ENCODE data around the gene SIRPD.
"Not testable (repeated sequence)": the region's sequence is repeated elsewhere in the genome, so short reads cannot be mapped to it uniquely, and the experiment has no call there.

SIRPD gene

GRCh38 chr20:1537731-1538058, 19.8 kb downstream of the SIRPD start:
- no peak for DNase-seq (ENCODE audit: low read depth, low spot score)

- DNase-seq (ENCODE audit: low read depth, low spot score), result no peak
Observed at GRCh38 chr20:1536893-1537730, 20.4 kb downstream of the SIRPD start.

- no peak for DNase-seq (ENCODE audit: low read depth, low spot score)
Observed at GRCh38 chr20:1535420-1536175, 21.9 kb downstream of the SIRPD start.

DNA sequence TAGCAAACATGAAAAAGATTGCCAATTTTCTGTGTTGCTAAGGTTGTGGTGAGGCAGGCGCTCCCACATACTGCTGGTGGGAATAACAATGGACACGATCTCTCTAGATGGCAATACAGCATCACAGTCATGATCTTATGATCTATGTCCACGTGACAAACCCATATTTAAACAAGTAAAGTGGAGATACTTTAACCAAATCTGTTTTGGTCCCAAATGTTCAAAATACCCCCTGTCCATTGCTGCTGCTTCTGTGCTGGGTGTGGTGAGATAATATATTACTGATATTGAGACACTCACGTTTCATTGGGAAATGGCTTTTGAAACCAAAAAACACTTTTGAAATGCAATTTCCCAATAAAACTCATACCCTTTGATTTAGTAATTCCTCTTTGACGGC, 23.0 kb downstream of the SIRPD start:
- no peak for DNase-seq (ENCODE audit: low read depth, low spot score)

GRCh38 chr20:1533059-1533458, 24.4 kb downstream of the SIRPD start:
- DNase-seq (ENCODE audit: low read depth, low spot score), result peak; percentile 12

GRCh38 chr20:1528811-1529210, 28.7 kb downstream of the SIRPD start:
- DNase-seq (ENCODE audit: low read depth, low spot score), result no peak

DNA sequence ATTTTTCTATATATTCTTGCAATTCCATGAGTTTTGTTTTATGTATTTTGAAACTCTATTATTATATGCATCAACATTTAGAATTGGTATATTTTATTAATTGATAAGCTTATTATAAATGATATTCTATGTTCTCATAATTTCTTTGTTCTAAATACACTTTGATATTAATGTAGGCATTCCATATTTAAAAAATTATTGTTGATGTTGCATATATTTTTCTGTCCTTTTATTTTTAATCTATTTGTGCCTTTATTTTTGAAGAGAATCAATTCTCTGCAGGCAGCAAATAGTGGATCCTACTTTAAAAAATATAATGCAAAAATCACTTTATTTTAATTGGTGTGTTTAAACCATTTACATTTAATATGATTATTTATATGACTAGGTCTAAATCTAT, 29.6 kb downstream of the SIRPD start:
- DNase-seq (ENCODE audit: low read depth, low spot score), result no peak

GRCh38 chr20:1526896-1527295, 30.6 kb downstream of the SIRPD start:
- DNase-seq (ENCODE audit: low read depth, low spot score), result no peak

- no peak for DNase-seq (ENCODE audit: low read depth, low spot score)
Observed at GRCh38 chr20:1526310-1526709, 31.2 kb downstream of the SIRPD start.

DNA sequence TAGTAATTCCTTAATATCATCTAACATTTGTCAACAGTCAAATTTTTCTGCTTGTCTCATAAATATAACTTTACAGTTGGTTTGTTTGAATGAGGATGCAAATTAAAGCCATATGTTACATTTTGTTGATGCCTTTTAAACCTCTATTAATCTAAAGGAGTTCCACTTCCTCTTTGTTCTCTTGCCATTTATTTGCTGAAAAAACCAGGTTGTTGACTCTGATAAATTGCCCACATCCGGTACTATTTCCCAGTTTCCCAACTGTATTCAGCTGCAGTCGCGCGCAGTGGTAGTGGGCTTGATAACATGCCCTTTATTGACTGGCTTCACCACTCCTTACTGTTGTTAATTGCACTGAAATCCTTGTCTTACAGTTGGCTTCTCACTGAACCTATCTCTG, 33.5 kb downstream of the SIRPD start:
- DNase-seq (ENCODE audit: low read depth, low spot score), result no peak

DNA sequence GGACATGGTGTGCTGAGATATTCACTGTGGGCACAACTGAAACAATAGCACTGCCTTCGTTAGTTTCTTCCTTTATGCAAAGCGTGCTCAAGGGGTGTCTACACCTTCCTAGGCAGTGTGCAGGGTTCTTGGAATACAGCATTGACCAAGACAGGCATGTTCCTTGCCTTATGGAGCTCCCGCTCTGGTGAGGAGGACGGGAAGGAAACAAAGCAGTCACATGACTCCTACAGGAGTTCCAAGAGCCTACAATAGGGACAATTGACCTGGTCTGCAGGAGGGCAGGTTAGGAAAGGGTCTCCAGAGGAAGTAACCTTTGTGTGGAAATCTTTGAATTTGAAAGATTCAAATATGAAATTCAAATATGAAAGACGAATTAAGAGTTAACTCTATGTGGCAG, 40.5 kb downstream of the SIRPD start:
- DNase-seq (ENCODE audit: low read depth, low spot score), result no peak

GRCh38 chr20:1513801-1514200, 43.7 kb downstream of the SIRPD start:
- DNase-seq (ENCODE audit: low read depth, low spot score), result no peak

DNA sequence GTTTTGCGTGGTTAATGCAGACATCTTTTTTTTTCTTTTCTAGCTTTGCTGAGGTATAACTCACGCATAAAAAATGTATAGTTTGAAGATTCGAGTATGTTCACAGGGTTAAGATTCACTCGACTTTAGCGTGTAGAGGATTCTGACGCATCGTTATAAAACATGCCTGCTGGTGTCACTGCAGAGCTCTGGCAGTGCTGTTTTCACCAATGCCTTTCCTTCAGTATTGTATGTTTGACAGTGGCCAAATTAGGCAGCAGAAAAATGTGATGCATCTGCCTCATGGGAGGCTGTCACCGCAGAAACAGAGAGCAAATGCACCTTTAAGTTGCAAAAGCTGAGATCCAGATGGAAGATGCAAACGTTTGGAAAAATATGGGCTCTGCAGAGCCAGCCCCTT, 48.3 kb downstream of the SIRPD start:
- DNase-seq (ENCODE audit: low read depth, low spot score), result no peak

GRCh38 chr20:1508574-1508973, 48.9 kb downstream of the SIRPD start:
- no peak for DNase-seq (ENCODE audit: low read depth, low spot score)

DNA sequence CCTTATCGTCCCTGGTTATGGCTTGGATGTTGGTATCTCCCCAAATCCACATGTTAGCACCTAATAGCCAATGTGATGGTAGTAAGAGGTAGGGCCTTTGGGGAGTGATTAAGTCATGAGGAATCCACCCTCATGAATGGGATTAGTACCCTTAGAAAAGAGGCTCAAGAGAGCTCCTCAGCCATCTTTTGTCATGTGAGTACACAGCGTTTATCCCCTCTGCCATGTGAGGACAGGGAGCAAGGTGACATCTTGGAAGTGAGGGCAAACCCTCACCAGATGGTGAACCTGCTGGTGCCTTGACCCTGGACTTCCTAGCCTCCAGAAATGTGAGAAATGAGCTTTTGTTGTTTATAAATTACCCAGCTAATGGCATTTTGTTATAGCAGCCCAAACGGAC, 50.2 kb downstream of the SIRPD start:
- no peak for DNase-seq (ENCODE audit: low read depth, low spot score)

- DNase-seq (ENCODE audit: low read depth, low spot score), result no peak
Observed at GRCh38 chr20:1505871-1506270, 51.6 kb downstream of the SIRPD start.

DNA sequence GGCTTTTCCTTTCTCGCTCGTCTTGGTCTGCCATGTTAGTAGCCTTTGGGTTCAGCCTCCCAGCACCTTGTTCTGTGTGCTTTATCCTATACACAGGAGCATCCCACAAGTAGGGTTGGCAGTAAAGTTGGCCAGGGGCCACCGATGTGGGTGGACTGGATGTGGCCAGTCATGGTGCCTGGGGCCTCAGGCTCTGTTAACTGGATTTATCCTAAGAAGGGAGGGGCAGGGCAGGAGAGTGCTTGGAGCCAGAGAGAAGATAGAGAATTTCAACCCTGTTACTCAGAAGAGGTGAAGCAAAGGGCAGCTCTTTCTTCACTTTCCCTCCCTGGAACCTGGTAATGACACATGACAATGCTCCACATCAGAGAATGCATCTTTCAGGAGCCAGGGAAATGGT, 52.1 kb downstream of the SIRPD start:
- no peak for DNase-seq (ENCODE audit: low read depth, low spot score)

GRCh38 chr20:1503564-1504227, 53.8 kb downstream of the SIRPD start:
- DNase-seq (ENCODE audit: low read depth, low spot score), result peak; percentile 89

DNA sequence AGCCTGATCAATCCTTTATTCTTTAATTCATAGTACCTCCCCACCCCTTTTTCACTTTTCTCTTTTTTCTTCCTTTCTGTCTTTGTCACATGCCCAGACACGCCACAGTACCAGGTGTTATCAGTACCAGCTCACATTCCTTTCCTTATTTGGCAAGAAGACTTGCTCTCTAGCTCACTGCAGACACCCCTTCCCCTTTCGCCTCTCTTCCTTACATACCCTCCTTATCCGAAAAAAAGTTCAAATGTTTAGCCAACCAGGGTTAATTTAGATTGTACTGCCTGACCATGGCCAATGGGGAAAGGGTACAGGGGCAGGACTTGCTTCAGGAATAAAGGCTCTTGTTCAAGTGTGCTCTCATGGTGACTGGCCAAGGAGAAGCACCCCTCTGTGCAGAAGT, 57.0 kb downstream of the SIRPD start:
- DNase-seq (ENCODE audit: low read depth, low spot score), result peak; percentile 59

DNA sequence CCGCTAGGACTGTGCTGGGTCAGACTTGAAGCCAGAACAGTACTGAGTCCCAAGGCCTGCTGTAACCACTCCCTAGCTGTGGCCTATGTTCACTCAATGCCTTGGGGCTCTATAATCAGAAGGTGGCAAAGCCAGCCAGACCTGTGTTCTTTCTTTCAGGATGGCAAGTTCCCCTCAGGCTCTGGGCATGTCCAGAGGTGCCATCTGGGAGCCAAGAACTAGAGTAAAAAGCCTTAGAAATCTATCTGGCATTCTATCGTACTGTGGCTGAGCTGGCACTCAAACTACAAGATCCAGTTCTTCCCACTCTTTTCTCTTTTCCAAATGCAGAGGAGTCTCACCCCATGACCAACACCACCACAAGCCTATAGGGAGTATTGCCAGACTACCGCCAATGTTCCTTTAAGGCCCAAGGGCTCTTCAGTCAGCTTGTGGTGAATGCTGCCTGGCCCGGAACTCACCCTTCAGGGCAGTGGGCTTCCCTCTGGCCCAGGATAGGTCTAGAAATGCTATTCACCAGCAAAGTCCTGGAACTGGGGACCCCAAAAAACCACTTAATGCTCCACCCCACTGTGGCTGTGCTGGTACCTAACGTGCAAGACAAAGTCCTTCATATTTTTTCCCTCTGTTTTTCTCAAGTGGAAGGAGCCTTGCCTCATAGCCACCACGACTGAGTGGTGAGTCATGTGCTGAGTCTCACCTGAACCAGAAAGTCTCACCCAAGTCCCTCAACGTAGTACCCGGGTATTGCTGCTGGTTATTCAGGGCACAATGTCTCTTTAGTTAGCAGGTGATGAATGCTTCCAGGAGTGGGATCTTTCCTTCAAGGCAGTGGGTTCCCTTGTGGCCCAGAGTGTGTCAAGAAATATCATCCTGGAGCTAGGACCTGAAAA, 57.7 kb downstream of the SIRPD start:
- no peak for DNase-seq (ENCODE audit: low read depth, low spot score)

- DNase-seq (ENCODE audit: low read depth, low spot score), result not testable (repeated sequence)
Observed at GRCh38 chr20:1497371-1497770, 60.1 kb downstream of the SIRPD start.

- no peak for DNase-seq (ENCODE audit: low read depth, low spot score)
Observed at GRCh38 chr20:1496930-1497329, 60.6 kb downstream of the SIRPD start.
